ENCODE data around the gene PTGDR2.

The PTGDR2 gene

GRCh38 chr11:60889869-60890311 lies 34.1 kb upstream of the PTGDR2 start:
- 83% methylated on average over 6 of the region's 6 CpGs for WGBS
- Histone ChIP-seq H3K9ac (ENCODE audit: low read depth, low read length) (no peak overlapping the region), H3K36me3 (ENCODE audit: insufficient read depth, low read length) (peaks cover 51% of the 10 kb centered on the region), H3K4me3 (ENCODE audit: low read length) (no peak overlapping the region), H3K9me3 (ENCODE audit: insufficient read depth, low read depth, low read length) (no peaks in the 10 kb centered on the region), H3K27ac (ENCODE audit: low read depth, low read length) (no peak overlapping the region), H3K27me3 (ENCODE audit: insufficient read depth, low read length) (no peaks in the 10 kb centered on the region), H3K4me1 (ENCODE audit: insufficient read depth, low read length) (no peaks in the 10 kb centered on the region)

DNA sequence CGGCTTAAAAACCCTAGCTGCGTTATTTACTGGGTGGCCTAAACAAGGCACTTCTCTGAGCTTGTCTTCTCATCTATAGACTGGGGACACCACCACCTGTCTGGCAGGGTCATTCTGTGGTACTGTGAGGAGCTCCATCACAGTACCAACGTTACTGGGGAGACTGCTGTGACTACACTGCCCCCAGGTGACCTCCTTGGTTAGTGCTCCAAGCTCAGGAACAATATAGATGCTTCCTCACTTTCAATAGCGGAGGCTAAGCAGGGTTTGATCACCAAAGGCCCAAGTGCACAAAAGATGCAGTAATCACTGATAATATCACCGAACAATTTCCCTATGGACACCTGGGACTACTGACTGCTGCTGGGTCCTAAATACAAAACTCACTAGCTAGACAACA lies 31.8 kb upstream of the PTGDR2 start:
- no peaks in the 10 kb centered on the region for H3K27me3 ChIP-seq (ENCODE audit: insufficient read depth, low read length)
- H3K9ac ChIP-seq (ENCODE audit: low read depth, low read length): no peak overlapping the region
- H3K36me3 ChIP-seq (ENCODE audit: insufficient read depth, low read length): peaks cover 29% of the 10 kb centered on the region
- no peak overlapping the region for H3K27ac ChIP-seq (ENCODE audit: low read depth, low read length)
- no peaks in the 10 kb centered on the region for H3K9me3 ChIP-seq (ENCODE audit: insufficient read depth, low read depth, low read length)
- no peaks in the 10 kb centered on the region for H3K4me1 ChIP-seq (ENCODE audit: insufficient read depth, low read length)
- H3K4me3 ChIP-seq (ENCODE audit: low read length): no peak overlapping the region
- WGBS: 74% methylated on average over 5 of the region's 5 CpGs

DNA sequence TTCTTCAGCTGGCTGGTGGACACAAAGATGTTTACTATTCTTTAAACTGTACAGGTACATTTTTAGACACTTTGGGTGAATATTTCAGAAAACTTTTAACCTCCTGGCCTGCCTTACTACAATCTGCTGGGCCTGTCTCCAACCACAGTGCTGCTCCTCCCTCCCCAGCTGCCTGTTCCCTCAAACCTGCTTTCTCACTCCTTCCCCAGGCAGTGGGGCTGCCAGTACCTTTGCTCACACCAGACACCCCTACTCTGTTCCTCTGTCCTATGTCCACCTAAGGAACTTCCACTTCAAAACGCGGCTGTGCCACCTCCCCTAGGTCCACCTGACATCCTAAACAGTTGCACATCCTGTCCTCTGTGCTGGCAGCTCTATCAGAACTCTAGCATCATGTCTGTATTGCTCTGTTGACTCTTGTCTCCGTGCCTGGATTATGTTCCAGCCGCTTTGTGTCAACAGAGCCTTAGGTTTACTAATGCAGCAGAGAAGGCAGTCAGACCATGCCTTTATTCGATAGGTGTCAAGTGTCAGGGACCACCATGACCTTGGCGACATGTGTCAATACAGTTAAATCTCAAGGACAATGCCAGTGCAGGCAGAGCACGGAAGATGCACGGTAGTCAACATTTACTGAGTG lies 25.0 kb upstream of the PTGDR2 start:
- no peaks in the 10 kb centered on the region for H3K9me3 ChIP-seq (ENCODE audit: insufficient read depth, low read depth, low read length)
- no peaks in the 10 kb centered on the region for H3K27me3 ChIP-seq (ENCODE audit: insufficient read depth, low read length)
- H3K9ac ChIP-seq (ENCODE audit: low read depth, low read length): no peak overlapping the region
- WGBS: 95% methylated on average over 8 of the region's 8 CpGs
- H3K27ac ChIP-seq (ENCODE audit: low read depth, low read length): no peak overlapping the region
- H3K36me3 ChIP-seq (ENCODE audit: insufficient read depth, low read length): peaks cover 10% of the 10 kb centered on the region
- no peaks in the 10 kb centered on the region for H3K4me1 ChIP-seq (ENCODE audit: insufficient read depth, low read length)
- H3K4me3 ChIP-seq (ENCODE audit: low read length): no peak overlapping the region

- Histone ChIP-seq H3K27me3 (ENCODE audit: insufficient read depth, low read length) (no peaks in the 10 kb centered on the region), H3K4me3 (ENCODE audit: low read length) (no peak overlapping the region), H3K9me3 (ENCODE audit: insufficient read depth, low read depth, low read length) (no peaks in the 10 kb centered on the region), H3K9ac (ENCODE audit: low read depth, low read length) (no peak overlapping the region), H3K4me1 (ENCODE audit: insufficient read depth, low read length) (no peaks in the 10 kb centered on the region), H3K27ac (ENCODE audit: low read depth, low read length) (no peak overlapping the region), H3K36me3 (ENCODE audit: insufficient read depth, low read length) (peaks cover 10% of the 10 kb centered on the region)
- 95% methylated on average over 4 of the region's 5 CpGs for WGBS
Observed at GRCh38 chr11:60879971-60880588, 24.3 kb upstream of the PTGDR2 start.

GRCh38 chr11:60879104-60879503 lies 23.4 kb upstream of the PTGDR2 start:
- Histone ChIP-seq H3K9ac (ENCODE audit: low read depth, low read length) (no peak overlapping the region), H3K27me3 (ENCODE audit: insufficient read depth, low read length) (no peaks in the 10 kb centered on the region), H3K9me3 (ENCODE audit: insufficient read depth, low read depth, low read length) (no peaks in the 10 kb centered on the region), H3K4me3 (ENCODE audit: low read length) (no peak overlapping the region), H3K27ac (ENCODE audit: low read depth, low read length) (no peak overlapping the region), H3K36me3 (ENCODE audit: insufficient read depth, low read length) (peaks cover 10% of the 10 kb centered on the region), H3K4me1 (ENCODE audit: insufficient read depth, low read length) (no peaks in the 10 kb centered on the region)
- 67% methylated on average over 1 of the region's 1 CpG for WGBS

DNA sequence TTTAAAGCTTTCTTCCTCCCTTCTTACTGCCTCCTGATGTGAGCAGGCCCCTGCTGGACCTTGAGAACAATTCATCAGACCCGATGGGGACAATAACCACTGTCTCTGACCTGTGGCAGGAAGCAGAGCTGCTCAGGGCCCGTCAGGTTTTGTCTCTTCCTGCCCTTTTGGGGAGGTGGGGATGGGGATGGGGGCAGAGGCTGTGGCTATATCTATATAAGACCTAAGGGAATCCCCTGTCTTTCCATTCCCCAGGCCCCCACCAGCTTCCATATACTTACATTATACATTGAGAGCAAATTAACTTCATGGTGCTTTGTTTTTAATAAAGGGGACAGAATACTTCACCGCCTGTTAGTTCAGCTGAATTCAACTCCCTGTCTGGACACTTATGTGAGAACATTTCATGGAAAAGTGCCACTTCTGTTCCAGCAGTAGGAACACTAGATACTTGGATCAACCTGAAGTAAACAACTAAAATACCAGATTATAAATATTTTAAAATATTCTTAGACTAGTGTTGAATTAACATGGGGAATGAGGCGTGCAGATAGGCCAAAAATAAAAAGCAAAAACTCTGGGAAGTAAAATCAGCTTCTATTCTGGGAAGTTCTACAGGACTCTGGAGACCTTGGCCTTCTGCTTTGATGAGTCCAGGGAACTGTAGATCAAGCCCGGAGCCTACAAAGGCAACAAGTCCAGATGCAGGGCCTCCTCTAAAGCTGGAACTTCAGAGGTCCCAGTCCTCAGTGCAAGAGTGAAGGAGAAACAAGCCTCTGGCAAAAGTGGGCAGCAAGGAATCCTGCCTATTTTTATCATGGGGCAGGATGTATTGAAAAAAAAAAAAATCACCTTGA lies 22.7 kb upstream of the PTGDR2 start:
- Histone ChIP-seq H3K27ac (ENCODE audit: low read depth, low read length) (no peak overlapping the region), H3K9ac (ENCODE audit: low read depth, low read length) (no peak overlapping the region), H3K27me3 (ENCODE audit: insufficient read depth, low read length) (no peaks in the 10 kb centered on the region), H3K4me1 (ENCODE audit: insufficient read depth, low read length) (0 out of 2 replicates have a peak, but pooled peaks cover 1% of the 10 kb centered on the region), H3K9me3 (ENCODE audit: insufficient read depth, low read depth, low read length) (no peaks in the 10 kb centered on the region), H3K4me3 (ENCODE audit: low read length) (no peak overlapping the region), H3K36me3 (ENCODE audit: insufficient read depth, low read length) (peaks cover 10% of the 10 kb centered on the region)
- WGBS: 87% methylated on average over 5 of the region's 5 CpGs

- H3K36me3 ChIP-seq (ENCODE audit: insufficient read depth, low read length): peaks cover 10% of the 10 kb centered on the region
- H3K9me3 ChIP-seq (ENCODE audit: insufficient read depth, low read depth, low read length): no peaks in the 10 kb centered on the region
- no peak overlapping the region for H3K4me3 ChIP-seq (ENCODE audit: low read length)
- H3K27ac ChIP-seq (ENCODE audit: low read depth, low read length): no peak overlapping the region
- H3K4me1 ChIP-seq (ENCODE audit: insufficient read depth, low read length): 0 out of 2 replicates have a peak, but pooled peaks cover 5% of the 10 kb centered on the region
- H3K27me3 ChIP-seq (ENCODE audit: insufficient read depth, low read length): no peaks in the 10 kb centered on the region
- H3K9ac ChIP-seq (ENCODE audit: low read depth, low read length): no peak overlapping the region
- WGBS: 97% methylated on average over 2 of the region's 2 CpGs
Observed at GRCh38 chr11:60876168-60876485, 20.4 kb upstream of the PTGDR2 start.

DNA sequence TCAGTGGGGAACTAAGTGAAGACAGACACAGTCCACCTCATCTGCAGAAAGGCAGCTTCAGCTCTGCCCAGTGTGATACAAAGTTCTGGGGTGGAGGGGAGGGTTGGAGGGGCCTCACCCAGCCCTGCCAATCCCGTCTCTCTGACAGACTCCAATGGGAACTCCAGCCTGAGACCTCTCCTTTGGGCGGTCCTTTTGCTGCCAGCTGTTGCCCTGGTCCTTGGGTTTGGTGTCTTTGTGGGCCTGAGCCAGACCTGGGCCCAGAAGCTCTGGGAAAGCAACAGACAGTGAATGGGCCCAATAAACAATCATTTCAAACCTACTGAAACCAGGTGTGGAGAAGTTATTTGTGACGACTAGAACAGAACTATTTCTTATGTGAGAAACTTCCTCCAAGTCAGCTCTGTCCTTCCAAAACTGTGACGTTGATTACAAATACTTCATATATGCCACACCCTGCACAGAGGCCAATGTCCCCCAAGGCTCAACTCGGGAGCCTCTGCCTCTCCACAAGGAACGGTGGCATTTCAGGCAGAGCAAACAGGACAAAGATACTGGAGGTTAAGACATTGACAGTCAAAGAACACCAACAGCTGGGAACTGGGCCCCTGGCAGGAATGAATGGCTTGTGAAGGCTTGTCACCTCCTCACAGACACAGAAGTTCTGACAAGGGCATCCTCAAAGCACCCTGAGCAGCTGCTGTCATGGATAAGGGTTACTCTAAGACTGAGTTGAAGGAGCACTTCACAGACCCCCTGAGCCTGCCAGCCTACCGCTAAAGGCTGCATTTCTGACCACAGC lies 19.8 kb upstream of the PTGDR2 start:
- 0 out of 2 replicates have a peak, but pooled peaks cover 5% of the 10 kb centered on the region for H3K4me1 ChIP-seq (ENCODE audit: insufficient read depth, low read length)
- H3K27me3 ChIP-seq (ENCODE audit: insufficient read depth, low read length): no peaks in the 10 kb centered on the region
- H3K9ac ChIP-seq (ENCODE audit: low read depth, low read length): no peak overlapping the region
- no peak overlapping the region for H3K4me3 ChIP-seq (ENCODE audit: low read length)
- H3K9me3 ChIP-seq (ENCODE audit: insufficient read depth, low read depth, low read length): no peaks in the 10 kb centered on the region
- WGBS: 97% methylated on average over 7 of the region's 7 CpGs
- peaks cover 10% of the 10 kb centered on the region for H3K36me3 ChIP-seq (ENCODE audit: insufficient read depth, low read length)
- no peak overlapping the region for H3K27ac ChIP-seq (ENCODE audit: low read depth, low read length)

- Histone ChIP-seq H3K9ac (ENCODE audit: low read depth, low read length) (no peak overlapping the region), H3K9me3 (ENCODE audit: insufficient read depth, low read depth, low read length) (no peaks in the 10 kb centered on the region), H3K4me1 (ENCODE audit: insufficient read depth, low read length) (0 out of 2 replicates have a peak, but pooled peaks cover 5% of the 10 kb centered on the region), H3K27me3 (ENCODE audit: insufficient read depth, low read length) (no peaks in the 10 kb centered on the region), H3K27ac (ENCODE audit: low read depth, low read length) (no peak overlapping the region), H3K4me3 (ENCODE audit: low read length) (no peak overlapping the region), H3K36me3 (ENCODE audit: insufficient read depth, low read length) (peaks cover 4% of the 10 kb centered on the region; the same call in 1 of the 2 replicates)
- WGBS: 91% methylated on average over 13 of the region's 13 CpGs
Observed at GRCh38 chr11:60874421-60875365, 18.9 kb upstream of the PTGDR2 start.

GRCh38 chr11:60873533-60873932 lies 17.8 kb upstream of the PTGDR2 start:
- Histone ChIP-seq H3K27ac (ENCODE audit: low read depth, low read length) (no peak overlapping the region), H3K36me3 (ENCODE audit: insufficient read depth, low read length) (no peaks in the 10 kb centered on the region), H3K4me1 (ENCODE audit: insufficient read depth, low read length) (0 out of 2 replicates have a peak, but pooled peaks cover 5% of the 10 kb centered on the region), H3K9ac (ENCODE audit: low read depth, low read length) (no peak overlapping the region), H3K9me3 (ENCODE audit: insufficient read depth, low read depth, low read length) (no peaks in the 10 kb centered on the region), H3K27me3 (ENCODE audit: insufficient read depth, low read length) (no peaks in the 10 kb centered on the region), H3K4me3 (ENCODE audit: low read length) (no peak overlapping the region)
- WGBS: 89% methylated on average over 12 of the region's 12 CpGs

All from HUES64 (cell line).